Activated CD8-positive, alpha-beta memory T cell treated with anti-CD3 and anti-CD28 coated beads for 48 hours (primary cell): Measurements from ENCODE around the gene DRD3.

Experiments
- DNase-seq, 3 experiments: peaks; one replicate each; pipeline ENCODE4 v3.0.0-alpha.2; 2020; ENCODE audit warnings: low read depth in 2 of 3, low spot score in 2 of 3

The DRD3 gene

DNA sequence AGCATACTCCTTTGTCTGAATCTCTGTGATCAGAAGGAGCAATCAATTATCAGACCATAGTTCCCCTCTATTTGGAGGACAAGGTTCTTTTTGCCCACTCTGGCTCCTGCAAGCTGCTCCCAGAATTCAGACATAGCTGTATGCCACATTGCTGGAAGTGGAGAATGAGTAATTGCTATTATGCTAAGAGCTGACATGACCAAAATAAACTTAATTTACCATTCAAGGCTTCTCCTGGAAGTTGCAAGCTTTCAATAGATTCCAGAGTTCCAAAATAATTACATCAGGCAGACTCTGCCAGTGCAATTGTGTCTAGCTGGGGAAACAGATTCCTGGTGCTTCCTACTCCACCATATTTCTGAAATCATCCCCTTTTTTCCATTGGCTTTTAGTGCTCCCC, 7.6 kb upstream of the DRD3 start:
- DNase-seq: no peak

DNA sequence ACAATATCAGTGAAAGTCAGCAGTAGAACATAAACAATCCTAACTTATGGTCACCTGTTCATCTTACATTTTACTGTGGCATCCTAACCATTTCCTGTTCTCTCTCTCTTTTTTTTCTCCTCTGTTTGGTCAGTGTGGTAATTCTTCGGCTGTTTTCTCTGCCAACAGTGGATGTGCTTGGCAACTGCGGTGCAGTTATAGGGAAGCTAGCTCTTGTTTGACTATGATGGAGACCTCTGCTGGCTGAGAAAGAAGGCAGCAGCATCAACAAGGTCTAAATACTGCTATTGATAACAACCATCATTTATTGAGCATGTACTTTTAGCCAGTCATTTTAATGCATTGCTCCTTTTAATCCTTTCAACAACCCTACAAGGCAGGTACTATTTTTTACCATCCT, 723 bp upstream of the DRD3 start:
- no peak for DNase-seq

DNA sequence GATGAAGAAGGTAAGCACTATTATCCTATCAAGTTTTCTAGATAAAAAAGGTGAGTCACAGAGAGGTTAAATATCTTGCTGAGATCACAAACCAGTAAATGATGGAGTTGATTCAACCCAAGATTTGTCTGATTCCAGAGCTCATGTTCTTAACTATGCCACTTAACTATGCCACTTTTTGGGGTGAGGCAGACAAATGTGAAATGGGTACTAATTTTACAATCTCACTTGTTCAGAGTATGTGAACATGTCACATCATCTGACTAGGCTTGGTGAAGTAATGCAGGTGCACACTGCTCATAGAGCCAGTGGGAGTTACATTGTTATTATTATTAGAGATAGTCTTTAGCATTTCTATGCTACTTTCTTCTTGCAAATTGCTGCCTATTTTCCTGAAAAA, 2.0 kb downstream of the DRD3 start:
- no peak for DNase-seq

DNA sequence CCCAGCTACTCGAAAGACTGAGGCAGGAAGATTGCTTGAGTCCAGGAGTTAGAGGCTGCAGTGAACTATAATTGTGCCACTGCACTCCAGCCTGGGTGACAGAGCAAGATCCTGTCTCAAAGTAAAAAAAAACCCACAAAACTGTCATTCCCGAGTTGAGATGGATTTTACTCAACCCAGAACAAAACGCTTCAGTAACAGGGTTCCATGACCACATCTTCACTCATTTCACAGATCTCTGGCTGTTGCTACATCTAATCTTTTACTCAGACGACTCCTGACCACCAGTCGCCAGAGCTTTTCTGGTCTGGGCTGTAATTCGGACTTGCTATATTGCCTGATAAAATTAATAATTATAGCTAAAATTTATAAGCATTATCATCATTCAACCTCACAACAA, 2.4 kb downstream of the DRD3 start:
- DNase-seq: no peak

DNA sequence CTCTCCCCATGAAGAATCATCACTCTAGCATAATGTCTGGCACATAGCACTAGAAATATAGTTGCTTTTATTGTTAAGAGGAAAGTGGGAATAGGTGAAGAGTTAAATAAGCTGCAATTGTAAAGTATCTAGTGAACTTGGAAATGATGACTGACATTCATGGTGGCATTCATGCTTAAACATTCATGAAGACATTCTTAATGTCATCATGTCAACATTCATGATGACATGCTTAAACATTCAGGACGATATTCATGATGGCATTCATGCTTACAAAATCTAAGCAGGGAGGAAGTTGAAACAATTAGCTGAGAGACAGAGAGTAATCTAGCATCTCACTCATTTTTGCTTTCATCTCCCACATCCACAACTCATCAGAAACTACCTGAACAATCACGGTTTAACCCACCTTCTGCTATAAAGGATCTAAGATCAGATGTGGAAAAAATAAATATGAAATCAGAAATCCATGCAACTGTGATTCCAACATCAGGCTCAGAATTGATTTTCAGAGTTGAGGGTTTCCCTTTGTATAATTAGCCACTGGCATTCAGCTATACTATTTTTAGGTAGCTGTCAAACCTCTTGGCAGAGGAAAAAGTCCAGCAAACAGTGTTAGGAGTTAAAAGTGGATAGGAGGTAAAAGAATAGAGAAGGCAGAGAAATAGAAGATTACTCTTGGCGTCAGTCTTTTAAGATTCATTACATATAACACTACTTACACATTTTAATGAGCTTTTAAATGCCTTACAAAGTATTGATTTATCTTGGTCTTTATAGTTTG, 3.5 kb downstream of the DRD3 start:
- DNase-seq: no peak

DNA sequence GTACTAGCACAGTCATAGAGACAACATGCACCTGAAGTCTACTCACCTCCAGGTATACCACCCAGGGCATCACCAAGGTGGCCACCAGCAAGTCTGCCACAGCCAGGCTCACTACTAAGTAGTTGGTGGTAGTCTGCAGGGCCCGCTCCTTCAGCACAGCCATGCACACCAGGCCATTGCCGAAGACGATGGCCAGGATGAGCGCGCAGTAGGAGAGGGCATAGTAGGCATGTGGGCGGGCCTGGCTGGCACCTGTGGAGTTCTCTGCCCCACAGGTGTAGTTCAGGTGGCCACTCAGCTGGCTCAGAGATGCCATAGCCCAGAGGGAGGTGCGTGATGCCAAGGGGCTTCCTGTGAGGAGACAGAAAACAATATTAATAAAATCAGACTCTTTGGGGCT, 7.2 kb downstream of the DRD3 start:
- DNase-seq: no peak

DNA sequence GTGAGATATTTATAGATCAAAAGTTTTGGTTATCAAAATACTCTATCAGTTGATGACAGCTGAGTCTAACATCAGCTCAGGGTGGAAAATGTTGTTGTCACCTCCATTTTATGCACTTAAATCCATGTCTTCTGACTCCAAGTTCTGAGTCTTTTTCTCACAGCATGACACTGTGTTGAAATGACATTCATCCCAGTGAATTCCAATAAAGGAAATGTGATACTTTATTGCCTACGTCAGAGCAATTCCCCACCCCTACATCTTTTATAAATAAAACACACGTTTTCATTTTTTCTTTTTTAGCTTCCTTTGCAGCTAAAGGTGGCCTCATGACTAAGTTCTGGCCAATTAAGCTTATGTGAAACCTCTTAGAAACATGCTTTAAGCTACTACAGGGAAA, 10.7 kb downstream of the DRD3 start:
- no peak for DNase-seq

DNA sequence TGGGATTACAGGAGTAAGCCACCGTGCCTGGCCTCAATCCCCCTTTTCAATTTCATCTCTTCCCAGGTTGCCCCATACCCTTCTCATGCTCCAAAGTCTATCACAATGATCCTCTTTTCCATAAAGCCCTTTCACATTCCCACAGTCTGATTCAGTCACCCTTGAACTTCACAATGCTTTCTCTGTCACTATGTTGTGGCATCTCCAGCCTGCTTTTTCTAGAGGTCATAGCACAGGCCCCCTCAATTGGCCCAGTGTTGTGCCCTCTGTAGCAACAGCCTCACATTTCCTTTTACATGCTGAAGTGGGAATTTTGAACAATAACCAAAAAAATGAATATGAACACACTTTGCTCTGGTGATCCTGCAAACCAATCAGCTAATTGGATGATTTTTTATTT, 21.5 kb downstream of the DRD3 start:
- DNase-seq: no peak

DNA sequence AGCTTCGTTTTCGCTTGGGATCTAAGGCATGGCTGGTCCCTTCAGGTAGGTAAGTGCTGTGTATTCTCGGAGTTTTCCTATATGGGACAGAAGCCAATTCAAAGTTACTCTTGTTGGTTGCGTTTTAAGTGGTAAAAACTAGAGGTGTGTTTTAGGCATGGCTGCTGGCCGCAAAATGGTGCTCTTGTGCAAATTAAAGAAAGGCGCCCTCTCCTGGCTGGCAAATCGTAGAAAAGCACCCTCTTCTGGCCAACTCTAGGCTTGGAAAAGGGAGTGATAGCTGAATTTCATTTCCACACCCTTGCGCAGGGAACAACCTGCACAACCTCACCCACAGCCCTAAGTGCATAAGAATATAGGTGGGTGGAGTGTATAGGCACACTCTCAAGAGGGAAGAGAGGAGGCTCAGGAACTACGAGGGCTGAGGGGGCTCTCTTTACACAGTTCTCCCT, 23.5 kb downstream of the DRD3 start:
- no peak for DNase-seq

DNA sequence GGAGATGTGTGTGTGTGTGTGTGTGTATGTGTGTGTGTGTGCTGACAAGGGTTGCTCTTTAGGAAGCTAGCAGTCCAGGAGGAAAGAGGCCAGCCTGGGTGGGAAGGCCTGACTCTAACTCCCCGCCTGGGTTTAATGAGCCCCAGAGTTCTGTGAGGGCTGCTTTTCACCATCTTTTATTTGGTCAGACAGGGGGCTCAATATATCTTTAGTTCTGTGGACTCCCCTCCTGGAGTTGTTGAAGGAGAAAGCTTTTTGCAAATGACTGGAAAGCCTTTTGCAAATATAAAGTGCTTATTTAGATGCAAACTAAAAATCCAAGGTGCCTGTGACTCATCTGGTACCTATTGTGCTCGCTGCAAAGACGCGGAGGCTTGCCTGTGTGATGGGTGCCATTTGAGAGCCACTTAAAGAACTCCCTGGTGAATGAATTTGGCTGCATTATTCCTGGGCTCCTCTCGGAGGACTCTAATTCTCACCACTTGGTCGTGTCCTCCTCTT, 24.5 kb downstream of the DRD3 start:
- no peak for DNase-seq

DNA sequence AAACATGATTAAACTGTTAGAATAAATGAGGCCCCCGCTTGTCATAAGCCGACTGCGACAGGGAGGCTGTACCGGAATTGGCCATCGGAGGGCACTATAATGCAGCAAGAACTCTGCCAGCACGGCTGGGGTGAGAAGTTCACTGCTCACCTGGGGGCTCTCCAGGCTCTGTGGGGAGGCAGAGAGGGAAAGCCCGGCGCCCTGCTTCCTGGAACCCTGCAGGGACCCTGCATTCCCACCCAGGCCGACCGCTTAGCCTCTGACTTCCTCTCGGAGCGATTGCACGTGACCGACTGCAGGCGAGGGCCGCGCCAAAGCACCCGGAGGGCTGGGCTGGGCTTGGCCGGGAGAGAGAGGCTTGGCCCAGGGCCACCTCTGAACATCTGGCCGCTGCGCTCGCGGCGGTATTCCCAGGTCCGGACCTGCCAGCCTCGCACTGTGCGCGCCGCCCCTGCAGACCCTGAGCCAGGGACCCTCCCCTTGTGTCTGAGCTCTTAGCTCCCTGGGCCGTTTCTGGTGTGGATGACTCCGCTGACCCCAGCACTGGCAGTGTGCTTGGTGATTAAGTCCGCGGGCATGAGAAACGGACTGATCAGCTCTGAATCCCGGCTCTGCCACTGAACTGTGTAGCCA, 26.2 kb downstream of the DRD3 start:
- DNase-seq: peak; percentile 65 to 81 (median 79)

DNA sequence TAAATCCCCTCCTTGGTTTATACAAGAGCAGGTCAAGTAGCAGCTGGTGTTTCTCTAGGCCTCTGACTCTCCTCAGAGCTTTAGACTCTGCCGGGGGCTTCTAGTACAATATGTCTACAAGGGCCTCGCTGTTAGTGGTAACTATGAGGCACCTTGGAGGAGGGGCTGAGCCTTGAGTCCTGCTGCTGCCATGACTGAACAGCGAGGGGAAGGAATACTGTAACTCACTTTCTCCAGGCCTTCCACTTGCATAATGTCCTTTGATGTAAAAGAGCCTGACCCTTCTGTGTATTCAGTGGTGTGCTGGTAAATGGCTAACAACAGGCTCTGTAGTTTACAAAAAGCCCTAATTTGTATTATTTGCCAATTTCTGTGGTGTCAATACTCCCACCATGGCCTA, 27.8 kb downstream of the DRD3 start:
- DNase-seq: no peak

DNA sequence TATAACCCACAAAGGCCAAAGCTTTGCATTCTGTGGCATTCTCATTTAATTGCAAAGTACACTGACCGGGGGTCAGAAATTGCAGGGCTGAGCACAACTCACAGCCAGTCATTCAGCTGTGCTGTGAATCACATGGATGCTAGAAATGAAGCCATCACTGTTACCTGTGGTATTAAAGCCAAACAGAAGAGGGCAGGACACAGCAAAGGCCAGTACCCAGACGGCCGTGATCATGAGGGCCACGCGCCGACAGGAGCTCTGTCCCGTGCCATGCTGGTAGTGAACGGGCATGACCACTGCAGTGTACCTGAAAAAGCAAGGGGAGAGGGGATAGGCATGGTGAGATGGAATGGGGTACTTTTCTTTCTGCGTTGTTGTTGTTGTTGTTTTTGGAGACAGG, 31.6 kb downstream of the DRD3 start:
- no peak for DNase-seq

DNA sequence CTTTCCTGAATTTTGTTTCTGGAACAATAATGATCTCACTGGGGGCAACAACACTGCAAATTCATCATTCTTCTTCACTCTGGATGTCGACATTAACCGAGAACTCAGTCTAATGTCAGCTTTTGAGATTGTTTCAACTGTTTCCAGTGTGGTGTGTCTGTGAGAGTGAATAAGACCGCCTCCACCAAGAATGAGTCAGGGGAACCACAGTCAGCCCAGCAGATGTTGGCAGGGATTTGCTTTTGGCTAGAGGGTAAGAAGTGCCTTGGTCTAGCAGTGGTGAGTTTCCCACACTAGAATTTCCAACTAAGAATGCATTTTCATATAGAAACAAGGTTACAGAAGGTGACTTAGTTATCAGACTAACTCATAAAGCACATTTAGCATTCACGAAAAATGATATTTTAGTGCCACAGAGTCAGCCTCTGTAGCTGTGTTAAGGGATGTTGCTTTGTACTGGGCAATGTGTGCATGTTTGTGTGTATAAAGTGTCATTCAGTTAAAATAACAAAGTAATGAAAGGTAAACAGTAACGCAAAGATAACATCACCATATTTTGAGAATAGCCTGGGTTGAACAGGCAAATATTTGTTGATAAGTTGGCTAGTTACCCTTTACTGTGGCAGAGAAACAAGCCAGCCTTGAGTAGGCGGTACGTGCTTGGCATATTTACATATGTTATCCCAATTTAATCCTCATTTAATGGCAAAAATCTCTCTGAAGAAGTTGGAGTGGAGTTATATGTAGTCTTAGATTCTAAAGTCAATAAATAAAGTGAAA, 33.8 kb downstream of the DRD3 start:
- DNase-seq: no peak

DNA sequence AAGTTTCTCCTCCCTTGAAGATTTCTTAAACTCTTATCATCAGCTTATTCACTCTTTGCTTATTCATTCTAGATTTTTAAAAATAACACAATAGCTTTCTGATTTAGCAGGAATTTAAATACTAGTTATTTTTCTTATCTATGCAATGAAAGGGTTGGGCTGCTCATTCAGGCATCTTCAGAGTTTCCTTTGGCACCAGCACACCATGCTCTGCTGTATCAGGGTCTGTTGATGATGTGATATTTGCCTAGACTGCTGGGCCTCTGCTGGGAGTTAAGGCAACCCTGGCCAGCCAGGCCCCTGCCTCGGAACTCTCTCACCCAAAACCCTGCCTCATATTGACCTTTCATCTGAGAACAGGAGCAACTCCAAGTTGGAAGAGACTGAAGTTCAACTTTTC, 35.0 kb downstream of the DRD3 start:
- no peak for DNase-seq

DNA sequence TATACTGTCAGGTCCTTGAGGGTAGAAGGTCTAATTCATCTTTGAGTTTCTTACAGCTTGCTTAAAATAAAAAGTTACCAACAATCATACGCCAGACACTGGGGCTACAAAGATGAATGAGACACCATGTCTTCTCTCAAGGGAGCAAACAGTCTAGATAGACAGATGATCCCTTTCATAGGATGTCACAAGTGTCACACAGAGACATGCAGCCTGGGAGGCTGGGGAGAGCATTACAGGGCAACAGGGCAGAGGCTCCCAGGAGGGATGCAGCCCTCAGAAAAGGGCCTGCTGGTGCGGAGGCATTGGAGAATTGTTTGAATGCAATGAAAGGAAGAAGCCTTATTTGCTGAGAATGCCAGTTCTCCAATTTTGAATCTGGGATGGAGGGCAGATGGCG, 39.0 kb downstream of the DRD3 start:
- DNase-seq: no peak

DNA sequence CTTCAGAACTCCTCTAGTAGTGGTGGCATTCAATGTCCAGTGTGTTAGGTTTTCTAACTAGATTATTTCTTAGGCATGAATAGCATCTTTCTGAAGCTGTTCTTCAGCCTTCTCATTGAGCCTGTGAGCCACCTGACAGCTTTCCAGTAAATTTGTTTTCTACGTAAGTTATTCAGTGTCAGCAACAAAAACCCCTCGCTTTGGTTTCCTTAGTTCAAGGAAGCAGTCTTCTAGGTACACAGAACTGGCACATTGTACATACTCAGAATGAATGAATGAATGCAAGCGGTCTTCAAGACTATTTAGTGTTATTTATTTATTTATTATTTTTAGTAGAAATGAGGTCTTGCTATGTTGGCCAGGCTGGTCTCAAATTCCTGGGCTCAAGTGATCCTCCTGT, 44.9 kb downstream of the DRD3 start:
- no peak for DNase-seq

DNA sequence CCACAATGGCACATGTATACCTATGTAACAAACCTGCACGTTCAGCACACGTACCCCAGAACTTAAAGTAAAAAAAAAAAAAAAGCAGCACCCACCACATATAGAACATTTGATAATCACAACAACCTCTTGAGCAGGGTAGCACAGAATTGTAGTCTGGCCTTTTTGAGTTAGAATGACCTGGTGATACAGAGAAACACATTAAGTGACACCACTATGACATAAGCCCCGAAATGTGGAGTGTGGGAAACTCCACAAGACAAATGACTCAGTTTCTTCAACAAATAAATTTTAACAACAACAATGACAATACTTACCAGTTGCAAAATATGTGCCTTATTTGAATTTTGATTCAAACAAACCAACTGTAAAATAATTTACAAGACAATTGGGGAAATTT, 46.4 kb downstream of the DRD3 start:
- DNase-seq: no peak

DNA sequence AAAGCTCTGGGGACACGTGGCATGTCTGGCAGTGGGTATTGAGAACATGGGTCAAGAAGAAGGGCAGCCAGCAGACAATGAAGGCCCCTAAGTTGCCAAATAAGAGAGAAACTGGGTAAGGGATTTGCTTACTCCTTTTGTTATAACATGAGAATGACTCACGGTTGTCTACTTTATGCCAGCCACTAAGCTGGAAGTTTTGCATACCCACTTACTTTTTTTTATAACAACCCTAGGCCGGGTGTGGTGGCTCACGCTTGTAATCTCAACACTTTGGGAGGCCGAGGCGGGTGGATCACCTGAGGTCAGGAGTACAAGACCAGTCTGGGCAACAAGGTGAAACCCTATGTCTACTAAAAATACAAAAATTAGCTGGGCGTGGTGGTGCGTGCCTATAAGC, 50.0 kb downstream of the DRD3 start:
- DNase-seq: no peak

DNA sequence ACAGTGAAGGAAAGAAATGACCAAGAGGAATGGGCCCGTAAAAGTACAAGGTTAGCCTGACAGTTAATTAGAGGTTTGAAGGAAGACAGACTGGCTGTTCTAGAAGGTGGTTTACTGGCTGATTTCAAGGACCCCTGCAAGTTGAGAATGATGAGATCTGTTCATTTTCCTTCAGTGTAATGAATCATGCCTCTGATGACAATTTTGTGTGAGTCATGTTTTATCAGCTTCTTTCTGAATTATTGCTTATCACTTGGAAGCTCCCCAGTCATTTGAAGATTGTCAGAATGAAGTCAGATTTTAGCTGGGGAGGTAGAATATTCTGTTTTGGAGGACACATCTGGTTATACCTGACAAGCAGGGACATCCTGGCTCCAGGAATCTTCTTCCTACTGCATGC, 50.6 kb downstream of the DRD3 start:
- DNase-seq: no peak

DNA sequence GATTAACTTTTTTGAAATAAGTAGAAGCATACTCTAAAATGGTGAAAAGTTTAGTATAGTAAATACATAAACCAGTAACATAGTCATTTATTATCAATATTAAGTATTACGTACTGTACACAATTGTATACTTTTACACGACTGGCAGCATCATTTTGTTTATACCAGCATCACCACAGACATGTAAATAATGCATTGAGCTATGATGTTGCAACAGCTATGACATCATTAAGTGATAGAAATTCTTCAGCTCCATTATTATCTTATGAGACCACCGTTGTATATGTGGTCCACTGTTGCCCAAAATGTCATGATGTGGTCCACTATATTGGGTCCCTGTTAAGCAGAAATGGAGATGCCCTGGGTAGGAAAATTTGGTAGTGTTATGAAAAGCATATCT, 51.3 kb downstream of the DRD3 start:
- no peak for DNase-seq

DNA sequence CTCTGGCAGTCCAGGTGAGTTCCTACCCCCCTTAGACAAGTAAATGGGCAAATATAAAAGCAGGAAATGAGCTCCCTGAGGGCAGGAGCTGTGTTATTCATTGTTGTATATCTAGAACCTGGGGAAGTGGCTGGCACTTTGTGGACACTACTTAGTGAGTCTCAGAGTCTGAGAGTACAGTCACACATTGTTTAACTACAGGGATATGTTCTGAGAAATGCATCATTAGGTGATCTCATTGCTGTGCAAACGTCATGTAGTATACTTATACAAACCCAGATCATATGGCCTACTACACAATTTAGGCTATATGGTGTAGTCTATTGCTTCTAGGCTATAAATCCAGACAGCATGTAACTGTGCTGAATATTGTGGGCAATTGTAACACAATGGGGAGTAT, 52.4 kb downstream of the DRD3 start:
- DNase-seq: no peak
